NCI-H446 (cell line): Measurements from ENCODE around the gene ETV3L.
"Not testable (repeated sequence)": the region's sequence is repeated elsewhere in the genome, so short reads cannot be mapped to it uniquely, and the experiment has no call there.

ENCODE experiments used
- DNase-seq, 2 experiments: peaks; one replicate each; lab custom pipeline; 2025; lab: John Stamatoyannopoulos, UW

ETV3L gene

GRCh38 chr1:157077394-157077793, 22.2 kb downstream of the ETV3L start:
- DNase-seq: no peak

GRCh38 chr1:157073944-157074685, 25.5 kb downstream of the ETV3L start:
- DNase-seq: peak in 1 of 2 experiments; percentile 59

GRCh38 chr1:157069601-157070000, 30.0 kb downstream of the ETV3L start:
- DNase-seq: no peak

GRCh38 chr1:157059241-157059640, 40.4 kb downstream of the ETV3L start:
- DNase-seq: not testable (repeated sequence)

GRCh38 chr1:157056269-157056668, 43.3 kb downstream of the ETV3L start:
- DNase-seq: no peak

GRCh38 chr1:157055729-157056128, 43.9 kb downstream of the ETV3L start:
- not testable (repeated sequence) for DNase-seq

GRCh38 chr1:157050836-157051235, 48.8 kb downstream of the ETV3L start:
- no peak for DNase-seq

GRCh38 chr1:157047062-157047410, 52.6 kb downstream of the ETV3L start:
- no peak for DNase-seq

GRCh38 chr1:157045250-157046218, 54.1 kb downstream of the ETV3L start, which contains the start of gene ARHGEF11:
ARHGEF11 (minus strand) TSS chr1:157045742; CDS start chr1:157044330, 1,412 bp downstream.
- DNase-seq: peak; percentile 65 to 93

GRCh38 chr1:157044326-157044725, 55.3 kb downstream of the ETV3L start:
- DNase-seq: no peak

GRCh38 chr1:157043685-157044084, 55.9 kb downstream of the ETV3L start:
- DNase-seq: no peak

GRCh38 chr1:157042846-157043245, 56.8 kb downstream of the ETV3L start:
- DNase-seq: no peak
